GM21381 (cell line): ENCODE data around the gene ZBTB38.

Experiments
- ATAC-seq: cut with Tn5 transposase; IDR thresholded peaks from one replicate; pipeline ENCODE4 v1.9.1; 2021; ENCODE audit warnings: mild to moderate bottlenecking, moderate library complexity; ENCODE audit not compliant: unreplicated experiment

ZBTB38 gene

GRCh38 chr3:141362736-141363135, 5.6 kb upstream of the ZBTB38 start:
- ATAC-seq: no peak

GRCh38 chr3:141365201-141365600, 3.1 kb upstream of the ZBTB38 start:
- no peak for ATAC-seq

- ATAC-seq: no peak
Measured at GRCh38 chr3:141366285-141367037, 1.8 kb upstream of the ZBTB38 start.

DNA sequence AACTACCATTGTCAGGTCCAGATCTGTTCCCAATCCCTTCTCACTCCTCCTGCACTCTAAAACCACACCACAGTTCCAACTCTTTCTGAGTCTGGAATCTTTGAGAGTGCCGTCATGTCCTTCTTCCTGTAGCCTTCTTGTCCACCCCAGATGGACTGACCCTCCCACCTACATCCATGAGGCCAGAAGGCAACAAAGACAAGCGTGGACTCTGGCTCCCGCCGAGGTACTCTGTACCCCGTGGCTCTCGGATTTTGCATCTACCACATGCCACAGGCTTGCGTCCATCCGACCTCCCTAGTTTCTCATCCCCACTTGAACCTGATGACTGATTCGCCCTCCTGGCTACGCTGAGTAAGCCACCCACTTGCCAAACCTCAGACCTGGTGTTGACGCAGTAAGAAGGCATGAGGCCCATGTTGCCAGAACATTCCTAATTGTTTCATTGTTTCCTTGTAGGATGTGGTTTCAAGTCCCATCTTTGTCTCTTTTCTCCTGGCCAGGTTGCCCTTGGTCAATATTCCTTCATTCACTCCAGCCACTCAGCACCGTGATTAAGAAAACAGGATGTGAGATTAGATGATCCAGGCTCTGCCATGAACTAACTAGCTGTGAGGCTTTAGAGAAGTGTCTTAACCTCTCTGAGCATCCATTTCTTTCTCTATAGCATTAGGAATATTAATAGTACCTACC, 1.1 kb upstream of the ZBTB38 start:
- ATAC-seq: no peak

GRCh38 chr3:141368925-141369794, 856 bp downstream of the ZBTB38 start:
- ATAC-seq: no peak

GRCh38 chr3:141370065-141370533, 1.8 kb downstream of the ZBTB38 start:
- peak; percentile 81 for ATAC-seq

DNA sequence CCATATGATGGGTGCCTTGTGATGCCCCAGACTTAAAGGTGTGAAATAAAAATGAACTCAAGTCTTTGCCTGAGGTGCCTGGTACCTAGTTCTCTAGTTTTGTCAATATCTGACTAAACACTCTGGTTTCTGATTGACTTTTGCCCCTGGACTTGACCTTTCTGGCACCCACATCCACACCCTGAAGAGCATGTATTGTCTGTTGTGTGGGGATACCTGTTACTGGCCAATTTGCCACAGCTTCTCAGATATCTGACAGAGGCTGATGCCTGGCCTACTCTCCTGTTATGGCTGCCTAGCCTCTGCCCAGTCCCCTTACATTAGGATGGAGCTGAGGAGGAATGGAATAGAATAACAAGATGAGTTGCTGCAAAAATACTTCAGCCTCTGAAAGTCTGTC, 3.6 kb downstream of the ZBTB38 start:
- peak; percentile 32 for ATAC-seq

DNA sequence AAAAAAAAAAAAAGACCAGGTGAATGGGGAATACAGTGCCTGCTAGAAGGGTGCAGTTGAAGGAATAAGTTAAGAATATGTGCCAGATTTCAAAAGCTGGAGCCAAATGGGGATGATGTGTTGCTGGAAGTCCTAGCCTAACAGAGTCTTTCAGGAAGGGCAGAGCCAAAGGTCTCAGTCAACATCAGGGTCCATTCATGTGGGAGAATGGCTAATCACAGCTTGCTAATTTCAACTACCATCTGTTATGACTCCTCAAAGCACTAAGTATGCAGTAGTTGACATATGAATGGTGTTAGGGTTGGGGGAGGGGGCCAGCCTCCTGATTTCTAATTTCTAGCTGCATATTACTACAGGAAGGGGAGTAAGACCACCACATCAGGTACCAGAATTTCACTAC, 4.4 kb downstream of the ZBTB38 start:
- ATAC-seq: no peak

GRCh38 chr3:141373232-141373631, 4.9 kb downstream of the ZBTB38 start:
- no peak for ATAC-seq

DNA sequence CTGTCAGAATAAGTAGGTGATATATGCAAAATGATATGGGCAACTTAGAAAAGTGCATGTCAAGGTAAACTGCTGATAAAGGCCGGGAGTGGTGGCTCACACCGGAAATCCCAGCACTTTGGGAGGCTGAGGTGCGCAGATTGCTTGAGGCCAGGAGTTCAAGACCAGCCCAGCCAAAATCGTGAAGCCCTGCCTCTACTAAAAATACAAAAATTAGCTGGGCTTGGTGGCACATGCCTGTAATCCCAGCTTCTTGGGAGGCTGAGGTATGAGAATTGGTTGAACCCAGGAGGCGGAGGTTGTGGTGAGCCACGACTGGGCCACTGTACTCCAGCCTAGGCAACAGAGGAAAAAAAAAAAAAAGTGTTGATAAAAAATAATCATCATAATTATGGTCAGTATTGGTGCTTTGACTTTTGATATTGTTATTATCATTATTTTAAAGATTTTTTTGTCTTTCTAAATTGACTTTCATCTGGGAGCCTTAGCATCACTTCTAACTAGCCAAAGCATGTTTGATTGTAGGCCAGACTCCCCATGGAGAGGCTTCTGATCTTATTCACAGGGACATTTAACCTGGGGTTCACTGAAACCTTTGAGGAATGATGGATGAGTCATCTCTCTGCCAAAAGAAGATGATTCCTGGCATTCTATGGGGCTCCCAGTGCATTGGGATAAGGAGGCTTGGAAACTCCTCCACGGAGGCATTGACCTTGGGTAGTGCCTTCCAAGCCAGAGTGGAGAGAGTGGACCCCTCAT, 5.6 kb downstream of the ZBTB38 start:
- ATAC-seq: no peak

- no peak for ATAC-seq
Measured at GRCh38 chr3:141375381-141376301, 7.3 kb downstream of the ZBTB38 start.

GRCh38 chr3:141377377-141377776, 9.1 kb downstream of the ZBTB38 start:
- no peak for ATAC-seq

GRCh38 chr3:141378556-141378955, 10.3 kb downstream of the ZBTB38 start:
- no peak for ATAC-seq

DNA sequence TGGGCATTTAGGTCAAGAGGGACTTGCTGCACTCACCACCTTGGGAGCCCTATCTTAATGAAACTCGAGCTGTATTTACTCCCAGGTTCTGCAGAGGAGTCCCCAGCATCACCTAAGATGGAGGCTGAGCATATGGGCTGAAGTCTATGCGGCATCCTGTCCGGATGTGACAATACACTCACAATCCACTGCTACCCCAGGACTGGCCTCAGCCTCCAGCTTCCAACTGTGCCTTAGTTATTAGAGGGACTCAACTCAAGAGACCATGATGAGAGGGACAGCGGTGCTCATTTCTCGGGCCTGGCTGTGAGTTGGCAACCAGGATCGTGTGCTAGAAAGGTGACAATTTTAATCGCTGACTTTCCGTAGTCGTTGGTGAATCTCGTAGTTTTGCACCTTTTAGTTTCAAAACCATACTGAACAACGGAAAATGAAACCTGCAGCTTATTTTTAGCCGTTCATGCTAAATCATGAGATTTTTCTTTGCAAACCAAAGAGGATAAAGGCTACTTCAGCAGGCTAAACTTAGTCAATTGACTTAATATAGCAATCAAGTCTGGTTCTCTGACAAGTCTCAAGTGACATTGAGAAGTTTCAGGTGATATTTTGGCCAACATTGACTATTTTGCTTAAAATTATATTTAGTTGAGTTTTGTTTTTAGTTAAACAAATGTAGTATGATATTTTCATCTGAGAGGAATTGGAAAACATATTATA, 11.1 kb downstream of the ZBTB38 start:
- ATAC-seq: peak; percentile 68

- ATAC-seq: no peak
Measured at GRCh38 chr3:141380279-141380678, 12.0 kb downstream of the ZBTB38 start.

- ATAC-seq: peak; percentile 37
Measured at GRCh38 chr3:141380987-141381386, 12.7 kb downstream of the ZBTB38 start.

GRCh38 chr3:141382571-141382970, 14.3 kb downstream of the ZBTB38 start:
- no peak for ATAC-seq

- ATAC-seq: no peak
Measured at GRCh38 chr3:141383555-141384129, 15.3 kb downstream of the ZBTB38 start.

DNA sequence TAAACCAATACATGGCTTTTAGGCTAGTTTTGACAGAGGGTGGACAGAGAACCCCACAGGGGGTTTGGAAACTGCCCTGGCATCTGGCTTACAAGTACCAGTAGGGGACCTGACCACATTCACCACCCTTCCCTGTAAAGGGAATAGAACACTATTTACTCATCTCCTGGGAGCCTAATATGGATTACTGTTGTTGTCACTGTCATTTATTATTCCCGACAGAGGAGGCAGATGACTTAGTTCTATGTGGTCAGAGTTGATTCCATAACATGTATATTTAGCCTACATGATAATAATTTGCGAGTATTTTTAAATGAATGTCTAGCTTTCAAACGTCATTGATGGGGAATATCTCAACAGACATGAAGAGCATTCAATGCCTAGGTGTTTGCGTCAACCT, 15.9 kb downstream of the ZBTB38 start:
- ATAC-seq: no peak
